ENCODE measurements around the gene TRAPPC8. TPM values are rescaled to one million over a fixed set of nuclear protein-coding genes. Genes with fewer than 3 reads are reported as not detected.
A peak's percentile ranks its signal among the peaks of the same experiment; 100 is the strongest.

The TRAPPC8 gene
- 10 to 100 TPM; 51.5 to 69.9 (median 55.0) TPM for total RNA-seq

GRCh38 chr18:31942999-31943877 lies at the start of gene TRAPPC8:
Gene TRAPPC8, minus strand, starts transcription at chr18:31943128. Its CDS starts 364 bp downstream, at chr18:31942764.
- Histone ChIP-seq H3K9me3 (no peaks in the 10 kb centered on the region), H3K36me3 (no peaks in the 10 kb centered on the region), H3K27ac (peak within 1 kb of the TSS; percentile 97 to 99 (median 98)), H3K4me1 (peaks cover 10 to 47% (median 19%) of the 10 kb centered on the region in 4 donors), H3K4me3 (peak within 1 kb of the TSS; percentile 86 to 96 (median 90)), H3K27me3 (no peaks in the 10 kb centered on the region)
- intact Hi-C loops (cut with DNase I; ENCODE audit: low total_unique reads): no loop called here
- peak; percentile 99 for DNase-seq
- in situ Hi-C loops (cut with MboI; ENCODE audit: low pct_ligation_motif_present in 1 of 4, low pct_unique_long_range_greater_than_20kb in 1 of 4, low sequenced_read_pairs in 3 of 4): loop anchor here in 1 of 4 donors (25.0 kb wide), 1 partner anchor 144 kb away; the partner anchor contains the start of gene RNF138
- 0% methylated on average over 3 to 39 of the region's 58 CpGs for WGBS, 2 donors (ENCODE audit: low coverage in 1 of 2)
- TF ChIP-seq, protein P1, sequence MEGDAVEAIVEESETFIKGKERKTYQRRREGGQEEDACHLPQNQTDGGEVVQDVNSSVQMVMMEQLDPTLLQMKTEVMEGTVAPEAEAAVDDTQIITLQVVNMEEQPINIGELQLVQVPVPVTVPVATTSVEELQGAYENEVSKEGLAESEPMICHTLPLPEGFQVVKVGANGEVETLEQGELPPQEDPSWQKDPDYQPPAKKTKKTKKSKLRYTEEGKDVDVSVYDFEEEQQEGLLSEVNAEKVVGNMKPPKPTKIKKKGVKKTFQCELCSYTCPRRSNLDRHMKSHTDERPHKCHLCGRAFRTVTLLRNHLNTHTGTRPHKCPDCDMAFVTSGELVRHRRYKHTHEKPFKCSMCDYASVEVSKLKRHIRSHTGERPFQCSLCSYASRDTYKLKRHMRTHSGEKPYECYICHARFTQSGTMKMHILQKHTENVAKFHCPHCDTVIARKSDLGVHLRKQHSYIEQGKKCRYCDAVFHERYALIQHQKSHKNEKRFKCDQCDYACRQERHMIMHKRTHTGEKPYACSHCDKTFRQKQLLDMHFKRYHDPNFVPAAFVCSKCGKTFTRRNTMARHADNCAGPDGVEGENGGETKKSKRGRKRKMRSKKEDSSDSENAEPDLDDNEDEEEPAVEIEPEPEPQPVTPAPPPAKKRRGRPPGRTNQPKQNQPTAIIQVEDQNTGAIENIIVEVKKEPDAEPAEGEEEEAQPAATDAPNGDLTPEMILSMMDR (IDR thresholded peaks at IDR 0.05): no peak
- peak; percentile 61 for TF ChIP-seq POLR2A (IDR thresholded peaks at IDR 0.05)
- TF ChIP-seq POLR2AphosphoS5 (IDR thresholded peaks at IDR 0.05): peak; percentile 78 to 92 (median 88)

DNA sequence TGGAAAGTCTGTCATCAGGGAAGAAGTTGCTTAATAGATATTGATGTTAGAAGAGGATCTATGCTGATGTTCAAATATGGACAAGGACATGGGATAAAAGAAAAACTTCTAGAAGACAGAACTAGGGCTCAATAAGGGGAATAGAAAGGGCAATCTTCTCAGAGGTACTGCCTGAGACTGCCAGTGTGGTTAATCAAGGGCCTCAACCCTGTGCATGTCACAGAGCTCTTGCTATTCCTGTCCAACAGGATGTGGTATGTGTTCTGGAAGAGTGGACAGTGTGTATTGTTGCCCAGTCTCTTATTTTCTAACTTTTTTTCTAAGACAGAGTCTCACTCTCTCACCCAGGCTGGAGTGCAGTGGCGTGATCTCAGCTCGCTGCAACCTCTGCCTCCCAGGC lies 47.9 kb upstream of the TRAPPC8 start:
- TF ChIP-seq EP300 (IDR thresholded peaks at IDR 0.05; ENCODE audit: low read depth): no peak
- Histone ChIP-seq H3K27me3 (no peaks in the 10 kb centered on the region), H3K27ac (no peak overlapping the region), H3K4me3 (no peak overlapping the region), H3K4me1 (peaks cover 0 to 3% (median 0%) of the 10 kb centered on the region in 4 donors), H3K36me3 (no peaks in the 10 kb centered on the region), H3K9me3 (no peaks in the 10 kb centered on the region)
- DNase-seq: no peak
- intact Hi-C loops (cut with DNase I; ENCODE audit: low total_unique reads) (no loop called here), in situ Hi-C loops (cut with MboI; ENCODE audit: low pct_ligation_motif_present in 1 of 4, low pct_unique_long_range_greater_than_20kb in 1 of 4, low sequenced_read_pairs in 3 of 4) (no loop called here)
- 95 to 100% methylated on average over 2 of the region's 2 CpGs for WGBS, 2 donors (ENCODE audit: low coverage in 1 of 2)

DNA sequence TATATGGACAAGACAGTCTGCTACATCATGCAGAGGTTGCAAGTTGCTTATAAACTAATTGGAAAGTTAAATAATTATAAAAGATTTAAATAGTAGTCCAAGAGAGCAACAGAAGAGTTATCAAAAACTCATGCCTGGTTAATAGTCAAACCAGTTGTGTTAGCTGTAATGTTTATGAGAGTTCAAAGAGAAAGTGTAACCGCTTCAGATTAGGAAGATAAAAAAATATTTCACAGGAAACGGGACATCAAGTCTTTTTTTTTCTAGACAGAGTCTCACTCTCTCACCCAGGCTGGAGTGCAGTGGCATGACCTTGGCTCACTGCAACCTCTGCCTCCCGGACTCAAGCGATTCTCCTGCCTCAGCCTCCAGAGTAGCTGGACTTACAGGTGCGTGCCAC lies 41.0 kb upstream of the TRAPPC8 start:
- DNase-seq: no peak
- Histone ChIP-seq H3K9me3 (no peaks in the 10 kb centered on the region), H3K4me3 (no peak overlapping the region), H3K27me3 (no peaks in the 10 kb centered on the region), H3K36me3 (no peaks in the 10 kb centered on the region), H3K4me1 (peaks cover 0 to 13% (median 1%) of the 10 kb centered on the region in 4 donors), H3K27ac (peak overlapping the region in 1 of 4 donors; percentile 50)
- in situ Hi-C loops (cut with MboI; ENCODE audit: low pct_ligation_motif_present in 1 of 4, low pct_unique_long_range_greater_than_20kb in 1 of 4, low sequenced_read_pairs in 3 of 4) (no loop called here), intact Hi-C loops (cut with DNase I; ENCODE audit: low total_unique reads) (no loop called here)
- WGBS, 2 donors (ENCODE audit: low coverage in 1 of 2): 42 to 60% methylated on average over 3 to 5 of the region's 5 CpGs
- TF ChIP-seq EP300 (IDR thresholded peaks at IDR 0.05; ENCODE audit: low read depth): no peak
- TF ChIP-seq POLR2A (IDR thresholded peaks at IDR 0.05): no peak
- no peak for TF ChIP-seq POLR2AphosphoS5 (IDR thresholded peaks at IDR 0.05)
- TF ChIP-seq, protein P1 (IDR thresholded peaks at IDR 0.05): no peak

- TF ChIP-seq POLR2AphosphoS5 (IDR thresholded peaks at IDR 0.05) (no peak), POLR2A (IDR thresholded peaks at IDR 0.05) (no peak), EP300 (IDR thresholded peaks at IDR 0.05; ENCODE audit: low read depth) (peak; percentile 9)
- TF ChIP-seq, protein P1 (IDR thresholded peaks at IDR 0.05): no peak
Observed at GRCh38 chr18:31983020-31983419, 40.1 kb upstream of the TRAPPC8 start.

More at GRCh38 chr18:31983020-31983419, 40.1 kb upstream of the TRAPPC8 start:
- peak; percentile 45 for DNase-seq
- Histone ChIP-seq H3K27ac (peak overlapping the region in 3 of 4 donors; percentile 51 to 58 (median 52)), H3K4me3 (no peak overlapping the region), H3K27me3 (no peaks in the 10 kb centered on the region), H3K36me3 (no peaks in the 10 kb centered on the region), H3K4me1 (peaks cover 0 to 13% (median 1%) of the 10 kb centered on the region in 4 donors), H3K9me3 (peaks cover 0 to 8% of the 10 kb centered on the region in 2 donors)
- intact Hi-C loops (cut with DNase I; ENCODE audit: low total_unique reads): no loop called here
- in situ Hi-C loops (cut with MboI; ENCODE audit: low pct_ligation_motif_present in 1 of 4, low pct_unique_long_range_greater_than_20kb in 1 of 4, low sequenced_read_pairs in 3 of 4): no loop called here
- 58% methylated on average over 3 of the region's 3 CpGs; no CpG with 5 or more reads in 1 of the 2 donors for WGBS, 2 donors (ENCODE audit: low coverage in 1 of 2)
